GM21737 (cell line): Measurements from ENCODE around the gene NEXN.
"Not testable (repeated sequence)": the region's sequence is repeated elsewhere in the genome, so short reads cannot be mapped to it uniquely, and the experiment has no call there.

Experiments used
- ATAC-seq: cut with Tn5 transposase; IDR thresholded peaks from one replicate; pipeline ENCODE4 v1.9.1; 2021; ENCODE audit warnings: mild to moderate bottlenecking, moderate library complexity; ENCODE audit not compliant: unreplicated experiment

Gene NEXN

DNA sequence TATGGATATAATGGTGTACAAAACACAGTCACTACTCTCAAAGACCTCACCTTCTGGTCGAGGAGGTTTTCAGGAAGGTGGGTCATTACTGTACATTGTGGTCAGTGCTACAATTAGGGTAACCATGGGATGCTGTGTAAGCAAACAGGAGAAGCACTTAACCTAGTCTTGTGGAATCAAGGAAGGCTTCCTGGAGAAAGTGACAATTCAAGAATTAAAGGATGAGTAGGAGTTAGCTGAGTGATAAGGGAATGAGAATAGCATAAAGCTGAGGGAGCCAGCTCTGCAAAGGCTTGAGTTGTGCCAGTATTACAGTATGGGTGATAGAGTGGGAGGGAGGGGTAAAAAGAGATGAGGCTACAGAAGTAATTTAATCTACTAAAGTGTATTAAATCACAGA lies 17.2 kb downstream of the NEXN start:
- ATAC-seq: no peak

- ATAC-seq: no peak
Observed at GRCh38 chr1:77906019-77906545, 17.7 kb downstream of the NEXN start.

DNA sequence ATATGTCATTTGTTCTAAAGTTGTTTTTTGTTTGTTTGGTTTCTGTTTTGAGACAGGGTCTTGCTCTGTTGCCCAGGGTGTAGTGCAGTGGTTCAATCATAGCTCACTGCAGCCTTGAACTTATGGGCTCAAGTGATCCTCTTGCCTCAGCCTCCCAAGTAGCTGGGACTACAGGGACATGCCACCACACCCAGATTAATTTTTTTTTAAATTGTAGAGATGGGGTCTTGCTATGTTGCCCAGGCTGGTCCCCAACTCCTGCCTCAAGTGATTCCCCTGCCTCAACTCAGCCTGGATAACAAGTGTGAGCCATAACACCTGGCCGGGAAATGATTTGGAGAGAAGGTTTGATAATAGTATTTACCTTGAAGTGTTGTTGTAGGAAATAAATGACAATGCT lies 18.2 kb downstream of the NEXN start:
- no peak for ATAC-seq

GRCh38 chr1:77910116-77910515 lies 21.7 kb downstream of the NEXN start:
- ATAC-seq: no peak

GRCh38 chr1:77918918-77919317 lies 30.5 kb downstream of the NEXN start:
- not testable (repeated sequence) for ATAC-seq

DNA sequence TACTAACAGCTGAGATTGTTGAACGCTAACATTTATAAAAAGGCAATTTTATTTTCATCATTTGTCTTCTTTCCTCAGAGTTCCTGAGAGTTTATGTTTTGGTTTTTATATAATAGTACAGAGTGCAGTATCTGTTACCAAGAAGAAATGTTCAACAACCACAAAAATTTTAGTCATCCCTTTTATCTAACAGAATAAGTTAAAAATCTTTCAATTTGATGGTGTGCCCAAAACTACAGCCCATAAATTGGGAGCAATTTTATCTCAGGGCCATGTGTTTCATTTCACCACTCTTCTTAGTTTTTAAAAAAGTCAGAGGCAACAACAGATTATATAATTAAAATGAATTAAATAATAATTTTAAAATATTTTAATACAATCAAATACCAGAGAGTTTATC lies 37.1 kb downstream of the NEXN start:
- no peak for ATAC-seq

DNA sequence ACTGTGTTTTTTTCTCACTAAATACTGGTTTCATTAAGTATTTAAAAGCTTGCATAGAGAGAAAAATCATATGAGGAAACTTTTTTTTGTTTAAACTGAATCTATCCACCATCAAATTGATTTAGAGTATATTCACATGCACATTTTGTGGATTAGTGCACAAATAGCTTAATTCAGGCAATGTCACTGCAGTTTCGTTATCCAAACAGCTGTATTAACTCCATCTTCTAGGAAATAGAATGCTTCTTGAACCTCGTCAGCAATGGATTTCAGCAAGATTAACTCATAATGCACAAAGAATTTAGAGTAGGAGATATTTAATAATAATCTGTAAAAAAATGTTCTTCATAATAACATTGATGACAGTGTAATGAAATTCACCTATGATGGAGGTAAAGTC lies 37.5 kb downstream of the NEXN start:
- ATAC-seq: no peak

DNA sequence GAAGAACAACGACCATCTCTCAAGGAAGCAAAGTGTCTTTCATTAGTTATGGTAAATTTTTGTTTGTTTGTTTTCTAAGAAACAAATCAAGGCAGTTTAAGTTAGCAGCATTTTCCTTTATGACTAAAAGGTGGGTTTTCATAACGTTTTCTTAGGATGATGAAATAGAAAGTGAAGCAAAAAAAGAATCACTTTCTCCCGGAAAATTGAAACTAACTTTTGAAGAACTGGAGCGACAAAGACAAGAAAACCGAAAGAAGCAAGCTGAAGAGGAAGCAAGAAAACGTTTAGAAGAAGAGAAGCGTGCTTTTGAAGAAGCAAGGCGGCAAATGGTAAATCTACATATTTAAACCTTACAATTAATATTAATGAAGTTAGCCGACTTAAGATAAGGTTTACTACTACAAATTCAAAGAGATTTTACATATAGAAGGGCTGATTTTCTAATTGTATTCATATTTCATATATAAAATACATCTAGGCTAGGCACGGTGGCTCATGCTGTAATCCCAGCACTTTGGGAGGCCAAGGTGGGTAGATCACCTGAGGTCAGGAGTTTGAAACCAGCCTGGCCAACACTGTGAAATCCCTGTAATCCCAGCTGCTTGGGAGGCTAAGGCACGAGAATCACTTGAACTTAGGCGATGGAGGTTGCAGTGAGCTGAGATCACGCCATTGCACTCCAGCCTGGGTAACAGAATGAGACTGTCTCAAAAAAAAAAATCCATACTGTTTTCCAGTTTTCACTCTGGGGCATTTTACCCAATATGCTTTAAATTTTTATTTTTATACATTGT lies 38.3 kb downstream of the NEXN start:
- no peak for ATAC-seq

DNA sequence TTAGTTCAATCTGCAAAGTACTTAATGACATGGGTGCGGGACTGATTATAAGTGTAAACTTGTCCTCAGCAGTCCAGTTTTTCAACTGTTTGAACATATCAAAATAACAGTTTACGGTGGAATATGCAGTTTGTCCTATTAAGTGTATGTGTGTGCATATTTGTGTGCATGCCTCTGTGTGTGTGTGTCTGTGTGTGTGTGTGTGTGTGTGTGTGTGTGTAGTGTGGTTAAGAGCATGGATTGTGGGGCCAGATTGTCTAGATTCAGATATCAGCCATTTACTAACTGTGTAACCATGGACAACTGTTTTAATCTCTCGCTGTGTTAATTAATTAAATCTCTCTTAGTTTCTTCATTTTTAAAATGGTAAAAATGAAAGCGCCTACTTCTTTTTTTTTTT lies 39.0 kb downstream of the NEXN start:
- no peak for ATAC-seq

- no peak for ATAC-seq
Observed at GRCh38 chr1:77929806-77930205, 41.4 kb downstream of the NEXN start.

DNA sequence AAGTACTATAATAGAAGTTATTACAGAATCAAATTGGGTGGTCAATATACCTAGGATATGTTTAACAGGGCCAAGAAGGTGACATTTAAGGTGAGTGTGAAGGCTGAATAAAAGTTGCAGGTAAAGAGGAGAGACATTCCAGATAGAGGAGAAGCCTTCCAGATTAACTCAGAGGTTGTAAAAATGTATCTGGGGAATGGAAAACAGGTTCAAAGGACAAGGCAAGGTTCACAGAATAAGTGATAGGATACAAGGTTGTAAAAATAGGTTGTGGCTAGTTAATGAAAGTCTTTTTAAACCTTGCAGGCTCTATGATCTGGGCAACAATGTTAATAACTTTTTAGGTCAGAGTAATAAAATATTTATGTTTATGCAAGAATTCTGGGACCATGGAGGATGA lies 50.2 kb downstream of the NEXN start:
- ATAC-seq: no peak

DNA sequence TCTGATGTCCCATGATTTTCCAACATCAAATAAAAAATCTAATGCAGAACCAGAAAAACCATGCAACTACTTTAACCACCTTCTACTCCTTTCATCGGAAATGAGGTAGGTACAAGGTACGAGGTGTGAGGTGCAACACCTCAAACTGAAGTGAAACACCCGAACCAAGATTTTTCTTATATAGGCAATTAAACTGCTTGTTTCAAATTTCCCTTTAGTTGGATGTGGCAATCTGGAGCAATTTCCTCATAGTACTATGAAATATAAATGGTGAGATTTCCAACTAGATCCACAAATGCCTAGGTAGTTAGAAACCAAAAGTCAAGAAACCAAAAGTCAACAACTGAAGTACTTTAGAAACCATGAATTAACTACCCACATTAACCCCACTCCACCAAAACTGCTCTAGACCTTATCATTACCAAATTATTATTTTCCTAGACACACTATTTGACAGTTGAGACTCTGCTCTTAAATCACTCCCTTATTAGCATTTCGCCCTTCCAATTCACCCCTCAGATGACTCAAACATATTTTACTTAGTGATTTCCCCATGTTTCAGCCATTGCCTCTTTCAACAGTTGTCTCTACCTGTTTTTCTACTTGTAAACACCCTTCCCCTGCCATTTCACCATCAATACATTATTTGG lies 52.6 kb downstream of the NEXN start:
- ATAC-seq: no peak

GRCh38 chr1:77942400-77943140 lies 54.1 kb downstream of the NEXN start:
- ATAC-seq: no peak

DNA sequence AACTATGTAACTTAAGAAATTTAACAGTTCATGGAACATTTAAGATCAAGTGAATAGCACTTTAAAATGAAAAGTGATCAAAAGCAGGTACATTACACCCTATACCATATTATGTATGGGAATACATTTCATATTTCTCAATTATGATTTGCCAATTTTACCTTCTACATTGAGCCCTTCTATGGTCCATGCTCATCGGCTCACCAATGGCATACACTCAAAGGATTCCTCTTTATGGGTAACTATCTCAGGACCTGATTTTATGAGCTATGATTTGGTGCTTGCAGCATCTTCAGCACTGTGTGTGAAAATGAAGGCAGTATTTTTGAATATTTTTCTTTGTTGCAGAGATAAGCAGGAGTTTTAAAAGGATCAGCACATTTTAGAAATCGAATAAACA lies 56.9 kb downstream of the NEXN start:
- ATAC-seq: no peak

- ATAC-seq: no peak
Observed at GRCh38 chr1:77948841-77949424, 60.5 kb downstream of the NEXN start.

DNA sequence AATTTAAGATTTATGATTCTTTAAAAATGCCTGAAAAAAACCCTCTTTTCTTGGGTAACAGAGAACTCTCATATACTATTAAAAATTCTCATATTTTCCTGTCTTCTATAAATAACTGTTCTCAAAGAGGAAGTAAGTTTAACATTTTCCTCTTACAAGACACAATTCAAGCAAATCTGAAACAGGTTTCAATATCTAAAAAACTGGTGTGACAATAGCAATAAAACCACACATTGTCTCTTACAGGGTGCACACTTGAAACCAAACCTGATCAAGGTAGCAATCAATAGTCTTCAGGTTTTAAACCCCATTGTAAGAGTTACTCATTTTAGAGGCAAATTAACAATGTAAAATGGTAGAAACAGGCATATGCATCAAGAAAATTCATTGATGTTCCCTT lies 62.4 kb downstream of the NEXN start:
- ATAC-seq: no peak

- no peak for ATAC-seq
Observed at GRCh38 chr1:77951328-77951727, 62.9 kb downstream of the NEXN start.

DNA sequence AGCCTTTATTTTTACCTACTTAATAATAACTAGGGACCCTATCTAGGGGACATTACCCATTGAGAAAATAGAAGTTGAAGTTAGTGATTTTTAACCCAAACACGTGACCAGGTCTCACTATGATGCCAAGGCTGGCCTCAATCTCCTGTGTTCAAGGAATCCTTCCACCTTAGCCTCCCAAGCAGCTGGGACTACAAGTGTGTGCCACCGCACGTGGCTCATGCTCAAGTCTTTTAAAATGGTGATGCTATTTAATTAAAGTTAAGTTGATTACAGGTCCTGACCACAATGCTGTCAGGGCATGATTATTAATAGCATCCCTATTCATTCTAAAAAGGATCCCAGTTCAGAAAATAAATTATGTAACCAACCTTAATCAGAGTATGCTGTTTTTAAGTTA lies 65.5 kb downstream of the NEXN start:
- ATAC-seq: no peak

- no peak for ATAC-seq
Observed at GRCh38 chr1:77954521-77954920, 66.1 kb downstream of the NEXN start.

GRCh38 chr1:77955709-77956108 lies 67.3 kb downstream of the NEXN start:
- ATAC-seq: no peak

DNA sequence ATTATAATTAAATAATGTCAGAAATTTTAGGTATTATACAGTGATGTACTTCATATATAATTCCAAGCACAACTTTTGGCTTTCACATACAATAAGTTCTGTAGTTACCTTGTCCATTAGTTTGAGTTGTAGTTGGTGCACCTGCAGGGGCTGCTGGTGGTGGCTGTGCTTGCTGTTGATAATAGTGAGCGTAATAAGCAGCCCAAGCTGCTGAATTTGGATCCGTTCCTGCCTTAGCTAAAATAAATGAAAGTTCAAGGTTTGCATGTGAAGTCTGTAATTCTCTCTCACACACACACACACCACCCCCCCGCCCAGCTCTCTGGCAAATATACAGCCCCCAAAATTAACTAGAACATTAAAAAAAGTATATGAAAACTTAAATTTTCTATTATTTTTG lies 68.0 kb downstream of the NEXN start:
- ATAC-seq: no peak
